ENCODE data around the gene SLC25A46. TPM values are rescaled to one million over a fixed set of nuclear protein-coding genes. Genes with fewer than 3 reads are reported as not detected.

SLC25A46 gene
- total and polyA plus RNA-seq, 7 experiments from 2014 or later = 23.8 to 50.5 (median 31.9) TPM

- no peak overlapping the region for H3K4me3 ChIP-seq (ENCODE audit: low read length)
- H3K4me1 ChIP-seq (ENCODE audit: control insufficient read depth in 2 of 2, insufficient read depth in 2 of 2, low read length in 2 of 2) = no peaks in the 10 kb centered on the region
- H3K27ac ChIP-seq (ENCODE audit: low read depth, low read length) = no peak overlapping the region
- intact Hi-C loops (cut with micrococcal nuclease) = no loop called here
- CTCF ChIA-PET = no interaction called here
- peaks cover 0 to 30% (median 14%) of the 10 kb centered on the region in 5 donors for H3K27me3 Mint-ChIP-seq
- ATAC-seq (no peak), DNase-seq (no peak)
- H3K27me3 ChIP-seq (ENCODE audit: control insufficient read depth in 2 of 2, insufficient read depth in 2 of 2, low read length in 2 of 2) = no peaks in the 10 kb centered on the region
- no peak overlapping the region for H3K4me3 Mint-ChIP-seq
- no peaks in the 10 kb centered on the region for H3K4me1 Mint-ChIP-seq
- POLR2A ChIA-PET = no interaction called here
- peaks cover 0 to 3% (median 0%) of the 10 kb centered on the region in 5 donors for H3K36me3 Mint-ChIP-seq
- H3K36me3 ChIP-seq (ENCODE audit: control insufficient read depth in 2 of 3, insufficient read depth in 3 of 3, low read length in 3 of 3) = no peaks in the 10 kb centered on the region
- H3K27ac Mint-ChIP-seq = no peak overlapping the region
- H3K9me3 Mint-ChIP-seq = peaks cover 0 to 53% (median 21%) of the 10 kb centered on the region in 11 donors
- H3K9me3 ChIP-seq (ENCODE audit: control insufficient read depth in 2 of 3, low read length in 3 of 3) = peaks cover 0 to 22% (median 0%) of the 10 kb centered on the region in 3 experiments
These were observed 64.9 kb downstream of the SLC25A46 start for GRCh38 chr5:110803467-110804326.

GRCh38 chr5:110807169-110807568, 68.4 kb downstream of the SLC25A46 start:
- Mint-ChIP-seq H3K36me3 (peaks cover 0 to 4% (median 0%) of the 10 kb centered on the region in 5 donors), H3K4me1 (no peaks in the 10 kb centered on the region), H3K4me3 (no peak overlapping the region), H3K9me3 (peaks cover 1 to 36% (median 17%) of the 10 kb centered on the region in 11 donors), H3K27ac (no peak overlapping the region), H3K27me3 (peaks cover 0 to 34% (median 20%) of the 10 kb centered on the region in 5 donors)
- Histone ChIP-seq H3K9me3 (ENCODE audit: control insufficient read depth in 2 of 3, low read length in 3 of 3) (peaks cover 0 to 20% (median 0%) of the 10 kb centered on the region in 3 experiments), H3K4me1 (ENCODE audit: control insufficient read depth in 2 of 2, insufficient read depth in 2 of 2, low read length in 2 of 2) (no peaks in the 10 kb centered on the region), H3K4me3 (ENCODE audit: low read length) (no peak overlapping the region), H3K27me3 (ENCODE audit: control insufficient read depth in 2 of 2, insufficient read depth in 2 of 2, low read length in 2 of 2) (no peaks in the 10 kb centered on the region), H3K36me3 (ENCODE audit: control insufficient read depth in 2 of 3, insufficient read depth in 3 of 3, low read length in 3 of 3) (no peaks in the 10 kb centered on the region), H3K27ac (ENCODE audit: low read depth, low read length) (no peak overlapping the region)
- ChIA-PET POLR2A (no interaction called here), CTCF (no interaction called here)
- intact Hi-C loops (cut with micrococcal nuclease) = no loop called here
- no peak for DNase-seq
- no peak for ATAC-seq

GRCh38 chr5:110809006-110809405, 70.2 kb downstream of the SLC25A46 start:
- DNase-seq (no peak), ATAC-seq (no peak)
- Histone ChIP-seq H3K9me3 (ENCODE audit: control insufficient read depth in 2 of 3, low read length in 3 of 3) (peaks cover 0 to 3% (median 0%) of the 10 kb centered on the region in 3 experiments), H3K36me3 (ENCODE audit: control insufficient read depth in 2 of 3, insufficient read depth in 3 of 3, low read length in 3 of 3) (no peaks in the 10 kb centered on the region), H3K4me3 (ENCODE audit: low read length) (no peak overlapping the region), H3K27me3 (ENCODE audit: control insufficient read depth in 2 of 2, insufficient read depth in 2 of 2, low read length in 2 of 2) (no peaks in the 10 kb centered on the region), H3K27ac (ENCODE audit: low read depth, low read length) (no peak overlapping the region), H3K4me1 (ENCODE audit: control insufficient read depth in 2 of 2, insufficient read depth in 2 of 2, low read length in 2 of 2) (no peaks in the 10 kb centered on the region)
- H3K4me1 Mint-ChIP-seq = no peaks in the 10 kb centered on the region
- H3K27me3 Mint-ChIP-seq = peaks cover 0 to 41% (median 29%) of the 10 kb centered on the region in 5 donors
- H3K4me3 Mint-ChIP-seq = no peak overlapping the region
- H3K9me3 Mint-ChIP-seq = peaks cover 0 to 29% (median 8%) of the 10 kb centered on the region in 11 donors
- CTCF ChIA-PET = no interaction called here
- intact Hi-C loops (cut with micrococcal nuclease) = no loop called here
- no peak overlapping the region for H3K27ac Mint-ChIP-seq
- POLR2A ChIA-PET = no interaction called here
- H3K36me3 Mint-ChIP-seq = peaks cover 0 to 7% (median 0%) of the 10 kb centered on the region in 5 donors

Other genes starting within 250 kb of the SLC25A46 start
- gene TMEM232, start 12.3 kb upstream of the SLC25A46 start, total RNA-seq = 1 to 10 TPM; 1.6 to 3.0 (median 2.9) TPM
- gene TMEM232, start 12.3 kb upstream of the SLC25A46 start, polyA plus RNA-seq = 1 to 10 TPM in 1 of 2 donors, under 1 TPM in 1; 0.43 to 1.4 TPM

Measured in naive thymus-derived CD4-positive, alpha-beta T cell (primary cell).